Measurements from ENCODE around the gene WDR12. TPM values are rescaled to one million over a fixed set of nuclear protein-coding genes. Genes with fewer than 3 reads are reported as not detected.

Gene WDR12
- total and polyA plus RNA-seq, 2 of the 13 experiments (the other 11 are each of a cell fraction or from before 2014, with no cell fraction given), result 94.4 to 216 TPM

- TF ChIP-seq MLX (CRISPR knock-in tag; IDR thresholded peaks at IDR 0.05) (no peak), ZNF251 (CRISPR knock-in tag; IDR thresholded peaks at IDR 0.05) (no peak), IRF9 (CRISPR knock-in tag; IDR thresholded peaks at IDR 0.05; ENCODE audit: borderline replicate concordance) (peak; percentile 60), TEF (CRISPR knock-in tag; IDR thresholded peaks at IDR 0.05) (peak; percentile 54; the same call in 1 of the 2 replicates), THRA (CRISPR knock-in tag; IDR thresholded peaks at IDR 0.05; ENCODE audit: borderline replicate concordance) (peak; percentile 39), SMAD1 (CRISPR knock-in tag; IDR thresholded peaks at IDR 0.05; ENCODE audit: borderline replicate concordance, low read depth) (0 out of 2 replicates have a peak, but pooled peaks have one; percentile 32), KLF12 (CRISPR knock-in tag; IDR thresholded peaks at IDR 0.05; ENCODE audit: borderline replicate concordance) (no peak), ZBTB7A (CRISPR knock-in tag; IDR thresholded peaks at IDR 0.05) (no peak), NCOA1 (CRISPR knock-in tag; IDR thresholded peaks at IDR 0.05) (no peak), ZNF121 (CRISPR knock-in tag; IDR thresholded peaks at IDR 0.05) (0 out of 2 replicates have a peak, but pooled peaks have one; percentile 14)
- TF ChIP-seq, protein P1, sequence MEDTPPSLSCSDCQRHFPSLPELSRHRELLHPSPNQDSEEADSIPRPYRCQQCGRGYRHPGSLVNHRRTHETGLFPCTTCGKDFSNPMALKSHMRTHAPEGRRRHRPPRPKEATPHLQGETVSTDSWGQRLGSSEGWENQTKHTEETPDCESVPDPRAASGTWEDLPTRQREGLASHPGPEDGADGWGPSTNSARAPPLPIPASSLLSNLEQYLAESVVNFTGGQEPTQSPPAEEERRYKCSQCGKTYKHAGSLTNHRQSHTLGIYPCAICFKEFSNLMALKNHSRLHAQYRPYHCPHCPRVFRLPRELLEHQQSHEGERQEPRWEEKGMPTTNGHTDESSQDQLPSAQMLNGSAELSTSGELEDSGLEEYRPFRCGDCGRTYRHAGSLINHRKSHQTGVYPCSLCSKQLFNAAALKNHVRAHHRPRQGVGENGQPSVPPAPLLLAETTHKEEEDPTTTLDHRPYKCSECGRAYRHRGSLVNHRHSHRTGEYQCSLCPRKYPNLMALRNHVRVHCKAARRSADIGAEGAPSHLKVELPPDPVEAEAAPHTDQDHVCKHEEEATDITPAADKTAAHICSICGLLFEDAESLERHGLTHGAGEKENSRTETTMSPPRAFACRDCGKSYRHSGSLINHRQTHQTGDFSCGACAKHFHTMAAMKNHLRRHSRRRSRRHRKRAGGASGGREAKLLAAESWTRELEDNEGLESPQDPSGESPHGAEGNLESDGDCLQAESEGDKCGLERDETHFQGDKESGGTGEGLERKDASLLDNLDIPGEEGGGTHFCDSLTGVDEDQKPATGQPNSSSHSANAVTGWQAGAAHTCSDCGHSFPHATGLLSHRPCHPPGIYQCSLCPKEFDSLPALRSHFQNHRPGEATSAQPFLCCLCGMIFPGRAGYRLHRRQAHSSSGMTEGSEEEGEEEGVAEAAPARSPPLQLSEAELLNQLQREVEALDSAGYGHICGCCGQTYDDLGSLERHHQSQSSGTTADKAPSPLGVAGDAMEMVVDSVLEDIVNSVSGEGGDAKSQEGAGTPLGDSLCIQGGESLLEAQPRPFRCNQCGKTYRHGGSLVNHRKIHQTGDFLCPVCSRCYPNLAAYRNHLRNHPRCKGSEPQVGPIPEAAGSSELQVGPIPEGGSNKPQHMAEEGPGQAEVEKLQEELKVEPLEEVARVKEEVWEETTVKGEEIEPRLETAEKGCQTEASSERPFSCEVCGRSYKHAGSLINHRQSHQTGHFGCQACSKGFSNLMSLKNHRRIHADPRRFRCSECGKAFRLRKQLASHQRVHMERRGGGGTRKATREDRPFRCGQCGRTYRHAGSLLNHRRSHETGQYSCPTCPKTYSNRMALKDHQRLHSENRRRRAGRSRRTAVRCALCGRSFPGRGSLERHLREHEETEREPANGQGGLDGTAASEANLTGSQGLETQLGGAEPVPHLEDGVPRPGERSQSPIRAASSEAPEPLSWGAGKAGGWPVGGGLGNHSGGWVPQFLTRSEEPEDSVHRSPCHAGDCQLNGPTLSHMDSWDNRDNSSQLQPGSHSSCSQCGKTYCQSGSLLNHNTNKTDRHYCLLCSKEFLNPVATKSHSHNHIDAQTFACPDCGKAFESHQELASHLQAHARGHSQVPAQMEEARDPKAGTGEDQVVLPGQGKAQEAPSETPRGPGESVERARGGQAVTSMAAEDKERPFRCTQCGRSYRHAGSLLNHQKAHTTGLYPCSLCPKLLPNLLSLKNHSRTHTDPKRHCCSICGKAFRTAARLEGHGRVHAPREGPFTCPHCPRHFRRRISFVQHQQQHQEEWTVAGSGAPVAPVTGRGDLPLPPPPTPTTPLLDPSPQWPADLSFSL (CRISPR knock-in tag; IDR thresholded peaks at IDR 0.05), result peak; percentile 44; the same call in 1 of the 2 replicates
- TF ChIP-seq, protein P2, sequence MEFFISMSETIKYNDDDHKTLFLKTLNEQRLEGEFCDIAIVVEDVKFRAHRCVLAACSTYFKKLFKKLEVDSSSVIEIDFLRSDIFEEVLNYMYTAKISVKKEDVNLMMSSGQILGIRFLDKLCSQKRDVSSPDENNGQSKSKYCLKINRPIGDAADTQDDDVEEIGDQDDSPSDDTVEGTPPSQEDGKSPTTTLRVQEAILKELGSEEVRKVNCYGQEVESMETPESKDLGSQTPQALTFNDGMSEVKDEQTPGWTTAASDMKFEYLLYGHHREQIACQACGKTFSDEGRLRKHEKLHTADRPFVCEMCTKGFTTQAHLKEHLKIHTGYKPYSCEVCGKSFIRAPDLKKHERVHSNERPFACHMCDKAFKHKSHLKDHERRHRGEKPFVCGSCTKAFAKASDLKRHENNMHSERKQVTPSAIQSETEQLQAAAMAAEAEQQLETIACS (CRISPR knock-in tag; IDR thresholded peaks at IDR 0.05), result peak; percentile 95
Observed at GRCh38 chr2:202911512-202912341, at the start of gene WDR12, which contains the start of gene CARF (continued).
